Tibial artery (tissue), 4 donors: ENCODE data around the gene GSC2.

Experiments used
- DNase-seq, 2 donors: peaks; one replicate each; pipeline ENCODE4 v3.0.0-alpha.2; 2019
- H3K27ac ChIP-seq, 2 donors: fragments of 200-600 bp; sonication (generic) in 1 of 2; 1 replicate in 1 of 2; 2 replicates in 1 of 2; pipeline ENCODE4 v1.5.1; 2018 to 2019; ENCODE audit warnings: mild to moderate bottlenecking in 1 of 2
- H3K27me3 ChIP-seq, 2 donors: fragments of 200-600 bp; sonication (generic) in 1 of 2; one replicate each; pipeline versions ENCODE4 v1.5.1 to v1.6.0; 2016 to 2019
- H3K36me3 ChIP-seq, 3 donors: fragments of 200-600 bp; sonication (generic) in 2 of 3; one replicate each; pipeline ENCODE4 v1.5.1; 2016 to 2019; ENCODE audit warnings: mild to moderate bottlenecking in 2 of 3
- H3K4me1 ChIP-seq, 4 donors: fragments of 200-600 bp; sonication (generic) in 2 of 4; 1 replicate in 3 of 4; 2 replicates in 1 of 4; pipeline ENCODE4 v1.5.1; 2016 to 2019
- H3K4me3 ChIP-seq, 2 donors: fragments of 200-600 bp; sonication (generic) in 1 of 2; 1 replicate in 1 of 2; 2 replicates in 1 of 2; pipeline ENCODE4 v1.5.1; 2018 to 2019; ENCODE audit warnings: mild to moderate bottlenecking in 2 of 2
- H3K9me3 ChIP-seq, 3 donors: fragments of 200-600 bp; sonication (generic) in 1 of 3; one replicate each; pipeline ENCODE4 v1.5.1; 2016 to 2019
- CTCF ChIP-seq, 2 experiments: fragments of 200-600 bp in 1 of 2; fragments of 450-650 bp in 1 of 2; IDR thresholded peaks; one replicate each; pipeline ENCODE4 v1.5.1; 2017 to 2019; ENCODE audit warnings: antibody characterized with exemption in 2 of 2, mild to moderate bottlenecking in 1 of 2, moderate library complexity in 1 of 2
- intact Hi-C: fragments of 100-400 bp; cut with DNase I; formaldehyde crosslinking; loops from one replicate; pipeline ENCODE4 v1.15.0; 2023; ENCODE audit warnings: low total_unique reads

Gene GSC2

DNA sequence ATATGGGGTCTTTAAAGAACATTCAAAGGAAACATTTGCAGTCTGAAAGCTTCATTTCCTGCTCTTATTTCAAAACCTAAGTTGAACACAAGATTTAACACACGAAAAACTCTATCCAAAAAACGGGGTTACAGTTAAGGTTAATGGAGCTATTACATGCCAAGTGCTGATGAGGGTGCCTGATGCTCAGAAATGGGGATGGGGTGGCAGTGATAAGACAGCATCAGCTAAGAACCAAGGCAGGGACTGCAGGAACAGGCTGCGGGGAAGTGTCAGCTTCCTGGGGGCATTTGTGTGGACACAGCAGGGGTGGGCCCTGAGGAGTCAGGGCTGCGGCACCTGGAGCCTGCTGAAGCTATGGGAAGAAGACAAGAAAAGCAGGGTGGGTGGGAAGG, 40.0 kb downstream of the GSC2 start:
- peak overlapping the region in 1 of 2 donors; percentile 12 for H3K27ac ChIP-seq

GRCh38 chr22:19109198-19110063, 40.7 kb downstream of the GSC2 start:
- intact Hi-C loops, result no loop called here
- H3K4me1 ChIP-seq, result peaks cover 0 to 70% (median 39%) of the 10 kb centered on the region in 4 donors
- TF ChIP-seq CTCF (IDR thresholded peaks at IDR 0.05), result no peak

More for the DNA sequence above, 40.0 kb downstream of the GSC2 start:
- intact Hi-C loops, result no loop called here
- TF ChIP-seq CTCF (IDR thresholded peaks at IDR 0.05), result no peak
- Histone ChIP-seq H3K4me1 (peaks cover 0 to 70% (median 42%) of the 10 kb centered on the region in 4 donors), H3K36me3 (peaks cover 0 to under 1% (median 0%) of the 10 kb centered on the region in 3 donors), H3K4me3 (no peak overlapping the region), H3K9me3 (no peaks in the 10 kb centered on the region), H3K27me3 (no peaks in the 10 kb centered on the region)
- DNase-seq, result peak in 1 of 2 donors; percentile 17

GRCh38 chr22:19108807-19109197, 41.3 kb downstream of the GSC2 start:
- intact Hi-C loops, result no loop called here
- peaks cover 0 to 68% (median 40%) of the 10 kb centered on the region in 4 donors for H3K4me1 ChIP-seq
- H3K27me3 ChIP-seq, result no peaks in the 10 kb centered on the region
- H3K36me3 ChIP-seq, result no peaks in the 10 kb centered on the region
- no peak overlapping the region for H3K4me3 ChIP-seq
- no peak for TF ChIP-seq CTCF (IDR thresholded peaks at IDR 0.05)
- H3K27ac ChIP-seq, result peak overlapping the region in 1 of 2 donors; percentile 12
- H3K9me3 ChIP-seq, result no peaks in the 10 kb centered on the region
- peak in 1 of 2 donors; percentile 7 for DNase-seq

More at GRCh38 chr22:19109198-19110063, 40.7 kb downstream of the GSC2 start:
- peak overlapping the region in 1 of 2 donors; percentile 12 for H3K27ac ChIP-seq
- H3K27me3 ChIP-seq, result no peaks in the 10 kb centered on the region
- peak; percentile 66 to 68 for DNase-seq
- no peak overlapping the region for H3K4me3 ChIP-seq
- no peaks in the 10 kb centered on the region for H3K9me3 ChIP-seq
- no peaks in the 10 kb centered on the region for H3K36me3 ChIP-seq

GRCh38 chr22:19107730-19108074, 42.4 kb downstream of the GSC2 start:
- H3K27me3 ChIP-seq, result no peaks in the 10 kb centered on the region
- peak in 1 of 2 donors; percentile 1 for DNase-seq
- H3K4me1 ChIP-seq, result peaks cover 0 to 68% (median 39%) of the 10 kb centered on the region in 4 donors
- H3K27ac ChIP-seq, result no peak overlapping the region
- H3K36me3 ChIP-seq, result no peaks in the 10 kb centered on the region
- no peak overlapping the region for H3K4me3 ChIP-seq
- no peaks in the 10 kb centered on the region for H3K9me3 ChIP-seq
- TF ChIP-seq CTCF (IDR thresholded peaks at IDR 0.05), result no peak
- intact Hi-C loops, result no loop called here

DNA sequence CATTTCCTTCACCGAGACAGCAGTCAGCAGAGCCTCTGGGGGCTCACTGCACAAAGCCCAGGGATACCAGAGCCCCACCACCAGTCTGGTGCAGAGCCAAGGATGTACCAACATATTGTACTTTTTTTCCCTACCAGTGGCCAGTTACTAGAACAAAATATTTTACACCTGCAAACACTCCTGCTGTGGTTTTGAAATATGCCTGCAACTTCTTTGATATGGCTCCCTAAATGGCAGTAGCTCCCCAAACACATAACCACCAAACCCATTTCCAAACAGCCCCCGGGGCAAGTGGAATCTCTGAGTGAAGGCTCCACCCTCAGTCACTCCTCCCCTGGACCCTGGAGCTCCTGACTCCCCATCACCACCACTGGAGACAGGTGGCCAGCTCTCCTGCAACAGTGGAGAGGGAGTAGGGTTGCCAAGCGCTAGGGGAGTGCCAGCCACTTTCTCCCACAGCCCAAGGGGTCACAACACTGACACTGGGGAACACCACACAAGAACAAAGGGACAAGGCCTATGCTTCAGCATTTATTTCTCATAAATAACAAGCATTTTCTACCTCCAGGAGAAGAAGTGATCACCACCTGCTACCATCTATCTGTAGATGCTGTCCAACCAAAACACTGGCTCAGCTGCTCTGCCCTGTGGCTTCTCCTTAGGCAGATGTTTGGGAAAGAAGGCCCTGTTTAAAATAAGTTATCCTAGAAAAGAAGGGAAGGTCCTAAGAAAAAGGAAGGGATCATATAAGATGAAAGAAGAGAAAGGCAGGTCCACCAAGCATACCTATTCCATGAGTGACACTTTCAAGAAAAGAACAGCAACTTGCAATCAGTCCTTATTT, 43.0 kb downstream of the GSC2 start:
- no peak overlapping the region for H3K4me3 ChIP-seq
- no peaks in the 10 kb centered on the region for H3K36me3 ChIP-seq
- H3K27me3 ChIP-seq, result no peaks in the 10 kb centered on the region
- DNase-seq, result peak in 1 of 2 donors; percentile 31
- peaks cover 0 to 68% (median 39%) of the 10 kb centered on the region in 4 donors for H3K4me1 ChIP-seq
- intact Hi-C loops, result no loop called here
- no peaks in the 10 kb centered on the region for H3K9me3 ChIP-seq
- no peak for TF ChIP-seq CTCF (IDR thresholded peaks at IDR 0.05)
- H3K27ac ChIP-seq, result no peak overlapping the region
